ENCODE measurements around the gene WDR7. TPM values are rescaled to one million over a fixed set of nuclear protein-coding genes. Genes with fewer than 3 reads are reported as not detected.

WDR7 gene
- total RNA-seq, 1 experiment from 2014 or later = 11.5 TPM

DNA sequence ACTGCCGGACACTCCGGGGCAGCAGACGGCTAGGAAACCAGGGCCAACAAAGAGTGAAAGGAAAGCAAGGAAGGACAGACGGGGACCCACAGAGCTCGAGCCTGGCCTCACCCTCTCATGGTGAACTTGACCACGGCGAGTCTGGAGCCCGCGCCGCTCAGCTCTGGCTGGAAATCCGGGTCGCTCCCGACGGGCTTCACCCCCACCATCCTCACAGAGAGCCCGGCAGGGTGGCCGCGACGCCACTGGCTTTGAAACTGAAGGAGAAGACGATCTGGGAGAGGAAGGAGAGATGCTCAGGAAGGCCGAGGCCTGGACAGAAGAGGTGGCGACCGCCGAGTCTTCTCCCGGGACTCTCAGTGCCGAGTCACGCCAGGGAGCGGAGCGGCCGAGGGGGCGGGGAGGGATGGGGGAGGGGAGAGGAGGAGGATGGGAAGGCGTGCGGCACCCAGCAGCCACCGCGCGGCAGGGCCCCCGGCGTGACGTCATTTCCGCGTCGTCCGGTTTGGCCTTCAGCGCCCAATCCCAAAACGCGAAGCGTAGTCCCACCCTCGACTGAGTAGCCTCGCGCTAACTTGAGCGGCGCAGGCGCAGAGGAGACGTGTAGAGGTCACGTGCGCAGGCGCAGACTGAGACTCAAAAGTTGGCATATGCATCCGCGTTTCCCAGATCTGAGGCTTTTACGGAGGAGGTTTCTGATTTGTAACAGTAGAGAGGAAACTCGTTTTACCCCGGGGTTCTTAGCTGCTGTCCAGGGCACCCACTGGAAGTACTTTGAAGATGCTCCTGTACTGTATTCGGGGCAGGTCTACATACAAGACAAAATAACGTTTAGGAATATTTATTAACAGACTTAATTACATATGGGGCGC lies 12.7 kb upstream of the WDR7 start, which contains the start of gene TXNL1:
Gene TXNL1, minus strand, starts transcription at position 361 of the 872 bp plus-strand sequence. Its CDS starts 152 bp downstream, at position 209.
- no TSS peak for BruUV-seq (replicated peaks)
- peak; percentile 95 for DNase-seq (ENCODE audit: low read depth, low spot score)
- CTCF ChIA-PET = no interaction called here
- Histone ChIP-seq H2AFZ (ENCODE audit: low read depth, low read length, poor library complexity, severe bottlenecking) (no peak within 1 kb of the TSS), H3K4me2 (ENCODE audit: low read length) (peak within 1 kb of the TSS; percentile 84), H3K79me2 (ENCODE audit: insufficient read depth, low read length) (peaks cover 49% of the 10 kb centered on the region), H3K4me3 (replicated peaks in 1 of 2; ENCODE audit: low read depth in 1 of 2, low read length in 2 of 2) (peak within 1 kb of the TSS; percentile 82 to 96), H3K9ac (ENCODE audit: low read length) (peak within 1 kb of the TSS; percentile 98), H3K4me1 (ENCODE audit: control insufficient read depth in 1 of 2, insufficient read depth in 2 of 2, low read length in 2 of 2) (peaks cover 10 to 26% of the 10 kb centered on the region in 2 experiments; a peak in 3 of 4 replicates), H3K36me3 (ENCODE audit: control insufficient read depth in 1 of 2, insufficient read depth in 2 of 2, low read length in 2 of 2) (0 out of 4 replicates have a peak, but pooled peaks cover 3 to 6% of the 10 kb centered on the region in 2 experiments), H3K9me3 (ENCODE audit: control insufficient read depth in 1 of 2, insufficient read depth in 1 of 2, low read depth in 1 of 2, low read length in 2 of 2) (no peaks in the 10 kb centered on the region), H4K20me1 (ENCODE audit: insufficient read depth) (peaks cover 19% of the 10 kb centered on the region; the same call in 1 of the 2 replicates), H3K27ac (ENCODE audit: low read depth, low read length) (peak within 1 kb of the TSS; percentile 77), H3K27me3 (ENCODE audit: insufficient read depth, low read length) (no peaks in the 10 kb centered on the region), H3K9me2 (ENCODE audit: insufficient read depth) (no peaks in the 10 kb centered on the region)
- POLR2A ChIA-PET = interaction anchor here (0.7 to 1.7 kb wide), 3 partner anchors 12 to 14 kb away, joined by 3 to 6 read pairs (median 5); partner anchors contain the start of gene WDR7
- peak; percentile 97 for ATAC-seq
- intact Hi-C loops (cut with micrococcal nuclease) = no loop called here
- RAD21 ChIA-PET (ENCODE audit: low non-redundant PET in 1 of 2, low total read pairs in 2 of 2, uncharacterized antibody in 2 of 2, unreplicated experiment in 2 of 2) = no interaction called here
- no peak for TF ChIP-seq FOSL1 (IDR thresholded peaks at IDR 0.05; ENCODE audit: low read depth)
- TF ChIP-seq, protein P1, sequence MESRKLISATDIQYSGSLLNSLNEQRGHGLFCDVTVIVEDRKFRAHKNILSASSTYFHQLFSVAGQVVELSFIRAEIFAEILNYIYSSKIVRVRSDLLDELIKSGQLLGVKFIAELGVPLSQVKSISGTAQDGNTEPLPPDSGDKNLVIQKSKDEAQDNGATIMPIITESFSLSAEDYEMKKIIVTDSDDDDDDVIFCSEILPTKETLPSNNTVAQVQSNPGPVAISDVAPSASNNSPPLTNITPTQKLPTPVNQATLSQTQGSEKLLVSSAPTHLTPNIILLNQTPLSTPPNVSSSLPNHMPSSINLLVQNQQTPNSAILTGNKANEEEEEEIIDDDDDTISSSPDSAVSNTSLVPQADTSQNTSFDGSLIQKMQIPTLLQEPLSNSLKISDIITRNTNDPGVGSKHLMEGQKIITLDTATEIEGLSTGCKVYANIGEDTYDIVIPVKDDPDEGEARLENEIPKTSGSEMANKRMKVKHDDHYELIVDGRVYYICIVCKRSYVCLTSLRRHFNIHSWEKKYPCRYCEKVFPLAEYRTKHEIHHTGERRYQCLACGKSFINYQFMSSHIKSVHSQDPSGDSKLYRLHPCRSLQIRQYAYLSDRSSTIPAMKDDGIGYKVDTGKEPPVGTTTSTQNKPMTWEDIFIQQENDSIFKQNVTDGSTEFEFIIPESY (IDR thresholded peaks at IDR 0.05; ENCODE audit: extremely low read depth, insufficient replicate concordance, low read length) = peak; percentile 93
- peak; percentile 76 for TF ChIP-seq POLR2A (IDR thresholded peaks at IDR 0.05; ENCODE audit: borderline replicate concordance, extremely low read depth, insufficient read depth, insufficient read length)
- peak; percentile 50 for TF ChIP-seq YY1 (IDR thresholded peaks at IDR 0.05; ENCODE audit: extremely low read depth, insufficient replicate concordance, low read depth, low read length)
- TF ChIP-seq TCF7L2 (IDR thresholded peaks at IDR 0.05; ENCODE audit: borderline replicate concordance, extremely low read depth, insufficient read depth, insufficient read length) = peak; percentile 28
- TF ChIP-seq ELF1 (IDR thresholded peaks at IDR 0.05; ENCODE audit: borderline replicate concordance, low read depth) = peak; percentile 36; the same call in 1 of the 2 replicates
- no peak for TF ChIP-seq JUND (IDR thresholded peaks at IDR 0.05)
- no peak for TF ChIP-seq RAD21 (IDR thresholded peaks at IDR 0.05; ENCODE audit: low read depth)
- peak; percentile 89 for TF ChIP-seq POLR2AphosphoS5 (IDR thresholded peaks at IDR 0.05; ENCODE audit: low read depth, low read length)
- no peak for TF ChIP-seq SRF (IDR thresholded peaks at IDR 0.05; ENCODE audit: low read depth)
- TF ChIP-seq, protein P2, sequence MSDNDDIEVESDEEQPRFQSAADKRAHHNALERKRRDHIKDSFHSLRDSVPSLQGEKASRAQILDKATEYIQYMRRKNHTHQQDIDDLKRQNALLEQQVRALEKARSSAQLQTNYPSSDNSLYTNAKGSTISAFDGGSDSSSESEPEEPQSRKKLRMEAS (IDR thresholded peaks at IDR 0.05) = peak; percentile 73
- peak; percentile 63 for TF ChIP-seq SIN3A (IDR thresholded peaks at IDR 0.05; ENCODE audit: low read depth)
- 0 out of 2 replicates have a peak, but pooled peaks have one; percentile 16 for TF ChIP-seq EGR1 (IDR thresholded peaks at IDR 0.05; ENCODE audit: low read depth)
- no peak for TF ChIP-seq CEBPB (IDR thresholded peaks at IDR 0.05; ENCODE audit: low read depth)
- TF ChIP-seq, protein P3, sequence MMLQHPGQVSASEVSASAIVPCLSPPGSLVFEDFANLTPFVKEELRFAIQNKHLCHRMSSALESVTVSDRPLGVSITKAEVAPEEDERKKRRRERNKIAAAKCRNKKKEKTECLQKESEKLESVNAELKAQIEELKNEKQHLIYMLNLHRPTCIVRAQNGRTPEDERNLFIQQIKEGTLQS (IDR thresholded peaks at IDR 0.05) = no peak
- TF ChIP-seq, protein P4, sequence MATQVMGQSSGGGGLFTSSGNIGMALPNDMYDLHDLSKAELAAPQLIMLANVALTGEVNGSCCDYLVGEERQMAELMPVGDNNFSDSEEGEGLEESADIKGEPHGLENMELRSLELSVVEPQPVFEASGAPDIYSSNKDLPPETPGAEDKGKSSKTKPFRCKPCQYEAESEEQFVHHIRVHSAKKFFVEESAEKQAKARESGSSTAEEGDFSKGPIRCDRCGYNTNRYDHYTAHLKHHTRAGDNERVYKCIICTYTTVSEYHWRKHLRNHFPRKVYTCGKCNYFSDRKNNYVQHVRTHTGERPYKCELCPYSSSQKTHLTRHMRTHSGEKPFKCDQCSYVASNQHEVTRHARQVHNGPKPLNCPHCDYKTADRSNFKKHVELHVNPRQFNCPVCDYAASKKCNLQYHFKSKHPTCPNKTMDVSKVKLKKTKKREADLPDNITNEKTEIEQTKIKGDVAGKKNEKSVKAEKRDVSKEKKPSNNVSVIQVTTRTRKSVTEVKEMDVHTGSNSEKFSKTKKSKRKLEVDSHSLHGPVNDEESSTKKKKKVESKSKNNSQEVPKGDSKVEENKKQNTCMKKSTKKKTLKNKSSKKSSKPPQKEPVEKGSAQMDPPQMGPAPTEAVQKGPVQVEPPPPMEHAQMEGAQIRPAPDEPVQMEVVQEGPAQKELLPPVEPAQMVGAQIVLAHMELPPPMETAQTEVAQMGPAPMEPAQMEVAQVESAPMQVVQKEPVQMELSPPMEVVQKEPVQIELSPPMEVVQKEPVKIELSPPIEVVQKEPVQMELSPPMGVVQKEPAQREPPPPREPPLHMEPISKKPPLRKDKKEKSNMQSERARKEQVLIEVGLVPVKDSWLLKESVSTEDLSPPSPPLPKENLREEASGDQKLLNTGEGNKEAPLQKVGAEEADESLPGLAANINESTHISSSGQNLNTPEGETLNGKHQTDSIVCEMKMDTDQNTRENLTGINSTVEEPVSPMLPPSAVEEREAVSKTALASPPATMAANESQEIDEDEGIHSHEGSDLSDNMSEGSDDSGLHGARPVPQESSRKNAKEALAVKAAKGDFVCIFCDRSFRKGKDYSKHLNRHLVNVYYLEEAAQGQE (IDR thresholded peaks at IDR 0.05; ENCODE audit: low read depth) = no peak
- no peak for TF ChIP-seq EZH2phosphoT487 (IDR thresholded peaks at IDR 0.05; ENCODE audit: borderline replicate concordance)
- TF ChIP-seq, protein P5, sequence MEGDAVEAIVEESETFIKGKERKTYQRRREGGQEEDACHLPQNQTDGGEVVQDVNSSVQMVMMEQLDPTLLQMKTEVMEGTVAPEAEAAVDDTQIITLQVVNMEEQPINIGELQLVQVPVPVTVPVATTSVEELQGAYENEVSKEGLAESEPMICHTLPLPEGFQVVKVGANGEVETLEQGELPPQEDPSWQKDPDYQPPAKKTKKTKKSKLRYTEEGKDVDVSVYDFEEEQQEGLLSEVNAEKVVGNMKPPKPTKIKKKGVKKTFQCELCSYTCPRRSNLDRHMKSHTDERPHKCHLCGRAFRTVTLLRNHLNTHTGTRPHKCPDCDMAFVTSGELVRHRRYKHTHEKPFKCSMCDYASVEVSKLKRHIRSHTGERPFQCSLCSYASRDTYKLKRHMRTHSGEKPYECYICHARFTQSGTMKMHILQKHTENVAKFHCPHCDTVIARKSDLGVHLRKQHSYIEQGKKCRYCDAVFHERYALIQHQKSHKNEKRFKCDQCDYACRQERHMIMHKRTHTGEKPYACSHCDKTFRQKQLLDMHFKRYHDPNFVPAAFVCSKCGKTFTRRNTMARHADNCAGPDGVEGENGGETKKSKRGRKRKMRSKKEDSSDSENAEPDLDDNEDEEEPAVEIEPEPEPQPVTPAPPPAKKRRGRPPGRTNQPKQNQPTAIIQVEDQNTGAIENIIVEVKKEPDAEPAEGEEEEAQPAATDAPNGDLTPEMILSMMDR (IDR thresholded peaks at IDR 0.05 in 2 of 3, conservative IDR thresholded peaks at IDR 0.05 in 1 of 3; ENCODE audit: borderline replicate concordance in 1 of 3, insufficient read depth in 1 of 3, low read depth in 2 of 3, low read length in 2 of 3) = no peak
